ENCODE measurements around the gene GRM4.

GRM4 gene

GRCh38 chr6:34161857-34162515, 16.1 kb upstream of the GRM4 start:
- Histone ChIP-seq H3K9ac (ENCODE audit: low read depth, low read length, poor library complexity, severe bottlenecking) (no peak overlapping the region), H3K9me2 (replicated peaks; ENCODE audit: low read depth, low read length) (no peaks in the 10 kb centered on the region), H3K27me3 (ENCODE audit: insufficient read depth, low read length, poor library complexity, severe bottlenecking) (no peaks in the 10 kb centered on the region), H4K20me1 (ENCODE audit: insufficient read depth, low read length, poor library complexity, severe bottlenecking) (no peaks in the 10 kb centered on the region), H3F3A (ENCODE audit: low read depth) (no peaks in the 10 kb centered on the region), H3K79me2 (ENCODE audit: insufficient read depth, low read length) (no peaks in the 10 kb centered on the region), H3K4me3 (ENCODE audit: low read length, poor library complexity, severe bottlenecking) (no peak overlapping the region), H3K4me1 (ENCODE audit: insufficient read depth, low read length, poor library complexity, severe bottlenecking) (no peaks in the 10 kb centered on the region), H3K9me3 (ENCODE audit: insufficient read depth, low read depth, low read length) (no peaks in the 10 kb centered on the region), H3K36me3 (ENCODE audit: insufficient read depth, low read length) (no peaks in the 10 kb centered on the region), H2AFZ (ENCODE audit: low read length) (no peak overlapping the region; the same call in 1 of the 2 replicates), H3K4me2 (ENCODE audit: low read depth, low read length, poor library complexity, severe bottlenecking) (no peak overlapping the region)
- no peak for TF ChIP-seq EZH2phosphoT487 (IDR thresholded peaks at IDR 0.05; ENCODE audit: borderline replicate concordance)

- H3F3A ChIP-seq (ENCODE audit: low read depth) = no peaks in the 10 kb centered on the region
- H3K4me1 ChIP-seq (ENCODE audit: insufficient read depth, low read length, poor library complexity, severe bottlenecking) = no peaks in the 10 kb centered on the region
- H3K79me2 ChIP-seq (ENCODE audit: insufficient read depth, low read length) = no peaks in the 10 kb centered on the region
- no peaks in the 10 kb centered on the region for H3K9me2 ChIP-seq (replicated peaks; ENCODE audit: low read depth, low read length)
- no peaks in the 10 kb centered on the region for H4K20me1 ChIP-seq (ENCODE audit: insufficient read depth, low read length, poor library complexity, severe bottlenecking)
- H3K27me3 ChIP-seq (ENCODE audit: insufficient read depth, low read length, poor library complexity, severe bottlenecking) = no peaks in the 10 kb centered on the region
- H3K36me3 ChIP-seq (ENCODE audit: insufficient read depth, low read length) = no peaks in the 10 kb centered on the region
- H3K4me3 ChIP-seq (ENCODE audit: low read length, poor library complexity, severe bottlenecking) = no peak overlapping the region
- H3K4me2 ChIP-seq (ENCODE audit: low read depth, low read length, poor library complexity, severe bottlenecking) = no peak overlapping the region
- TF ChIP-seq CTCF (conservative IDR thresholded peaks at IDR 0.05; ENCODE audit: low read length) = no peak
- TF ChIP-seq EZH2phosphoT487 (IDR thresholded peaks at IDR 0.05; ENCODE audit: borderline replicate concordance) = no peak
- H2AFZ ChIP-seq (ENCODE audit: low read length) = no peak overlapping the region
- H3K9ac ChIP-seq (ENCODE audit: low read depth, low read length, poor library complexity, severe bottlenecking) = no peak overlapping the region
- no peaks in the 10 kb centered on the region for H3K9me3 ChIP-seq (ENCODE audit: insufficient read depth, low read depth, low read length)
These were observed 14.0 kb upstream of the GRM4 start for GRCh38 chr6:34159844-34160243.

- TF ChIP-seq EZH2phosphoT487 (IDR thresholded peaks at IDR 0.05; ENCODE audit: borderline replicate concordance) = no peak
- TF ChIP-seq CTCF (conservative IDR thresholded peaks at IDR 0.05; ENCODE audit: low read length) = no peak
- no peaks in the 10 kb centered on the region for H3F3A ChIP-seq (ENCODE audit: low read depth)
- H3K9me2 ChIP-seq (replicated peaks; ENCODE audit: low read depth, low read length) = no peaks in the 10 kb centered on the region
- H3K4me2 ChIP-seq (ENCODE audit: low read depth, low read length, poor library complexity, severe bottlenecking) = no peak overlapping the region
- no peaks in the 10 kb centered on the region for H4K20me1 ChIP-seq (ENCODE audit: insufficient read depth, low read length, poor library complexity, severe bottlenecking)
- no peaks in the 10 kb centered on the region for H3K4me1 ChIP-seq (ENCODE audit: insufficient read depth, low read length, poor library complexity, severe bottlenecking)
- H3K36me3 ChIP-seq (ENCODE audit: insufficient read depth, low read length) = no peaks in the 10 kb centered on the region
- no peaks in the 10 kb centered on the region for H3K79me2 ChIP-seq (ENCODE audit: insufficient read depth, low read length)
- no peak overlapping the region for H3K4me3 ChIP-seq (ENCODE audit: low read length, poor library complexity, severe bottlenecking)
- no peak overlapping the region for H3K9ac ChIP-seq (ENCODE audit: low read depth, low read length, poor library complexity, severe bottlenecking)
- H2AFZ ChIP-seq (ENCODE audit: low read length) = no peak overlapping the region
- H3K27me3 ChIP-seq (ENCODE audit: insufficient read depth, low read length, poor library complexity, severe bottlenecking) = peaks cover 3% of the 10 kb centered on the region
- no peaks in the 10 kb centered on the region for H3K9me3 ChIP-seq (ENCODE audit: insufficient read depth, low read depth, low read length)
These were observed 13.0 kb upstream of the GRM4 start for GRCh38 chr6:34158876-34159275.

- no peaks in the 10 kb centered on the region for H3F3A ChIP-seq (ENCODE audit: low read depth)
- no peak overlapping the region for H2AFZ ChIP-seq (ENCODE audit: low read length)
- H4K20me1 ChIP-seq (ENCODE audit: insufficient read depth, low read length, poor library complexity, severe bottlenecking) = no peaks in the 10 kb centered on the region
- H3K9ac ChIP-seq (ENCODE audit: low read depth, low read length, poor library complexity, severe bottlenecking) = no peak overlapping the region
- no peak overlapping the region for H3K4me2 ChIP-seq (ENCODE audit: low read depth, low read length, poor library complexity, severe bottlenecking)
- H3K36me3 ChIP-seq (ENCODE audit: insufficient read depth, low read length) = no peaks in the 10 kb centered on the region
- no peaks in the 10 kb centered on the region for H3K79me2 ChIP-seq (ENCODE audit: insufficient read depth, low read length)
- peaks cover 8% of the 10 kb centered on the region for H3K27me3 ChIP-seq (ENCODE audit: insufficient read depth, low read length, poor library complexity, severe bottlenecking)
- no peak overlapping the region for H3K4me3 ChIP-seq (ENCODE audit: low read length, poor library complexity, severe bottlenecking)
- H3K9me2 ChIP-seq (replicated peaks; ENCODE audit: low read depth, low read length) = no peaks in the 10 kb centered on the region
- no peaks in the 10 kb centered on the region for H3K4me1 ChIP-seq (ENCODE audit: insufficient read depth, low read length, poor library complexity, severe bottlenecking)
- H3K9me3 ChIP-seq (ENCODE audit: insufficient read depth, low read depth, low read length) = no peaks in the 10 kb centered on the region
- TF ChIP-seq EZH2phosphoT487 (IDR thresholded peaks at IDR 0.05; ENCODE audit: borderline replicate concordance) (no peak), CTCF (conservative IDR thresholded peaks at IDR 0.05; ENCODE audit: low read length) (no peak)
These were observed 12.0 kb upstream of the GRM4 start for GRCh38 chr6:34157851-34158250.
